OCI-LY3 (cell line): ENCODE data around the gene NTNG1.

Experiments used
- H2AFZ ChIP-seq: fragments of 200-600, 300-600 bp; shearing (Covaris generic); 2 replicates; pipeline ENCODE4 v1.6.0; 2014; ENCODE audit warnings: antibody characterized with exemption, low read depth, low read length
- H3K27ac ChIP-seq: fragments of 200-600, 300-600 bp; sonication (generic); 2 replicates; pipeline ENCODE4 v1.5.1; 2014; ENCODE audit warnings: mild to moderate bottlenecking, low read length, moderate library complexity, mixed read lengths
- H3K27me3 ChIP-seq: fragments of 200-600, 300-600 bp; sonication (generic); 2 replicates; pipeline ENCODE4 v1.6.1; 2014; ENCODE audit warnings: low read depth, low read length, mixed read lengths
- H3K36me3 ChIP-seq: fragments of 200-600, 300-600 bp; sonication (generic); replicated peaks from 2 replicates; pipeline ENCODE3; 2014; ENCODE audit warnings: low read depth, low read length, mixed read lengths
- H3K4me1 ChIP-seq: fragments of 300-600, 200-600 bp; sonication (generic); 2 replicates; pipeline ENCODE4 v1.6.1; 2014; ENCODE audit warnings: low read length, mixed read lengths
- H3K4me2 ChIP-seq: fragments of 200-600, 300-600 bp; sonication (generic); 2 replicates; pipeline ENCODE4 v1.6.1; 2014; ENCODE audit warnings: low read length, mixed read lengths
- H3K4me3 ChIP-seq: fragments of 300-600, 200-600 bp; sonication (generic); 2 replicates; pipeline ENCODE4 v1.5.1; 2014; ENCODE audit warnings: antibody characterized with exemption, mild to moderate bottlenecking, low read length, moderate library complexity
- H3K79me2 ChIP-seq: fragments of 300-600, 200-600 bp; shearing (Covaris generic); 2 replicates; pipeline ENCODE4 v1.6.1; 2014; ENCODE audit warnings: mild to moderate bottlenecking, low read length, mixed read lengths
- H3K9ac ChIP-seq: fragments of 300-600, 200-600 bp; shearing (Covaris generic); 2 replicates; pipeline ENCODE4 v1.6.0; 2014; ENCODE audit warnings: mild to moderate bottlenecking, low read length, moderate library complexity
- H3K9me3 ChIP-seq: fragments of 200-600, 300-600 bp; shearing (Covaris generic); 2 replicates; pipeline ENCODE4 v1.6.1; 2014; ENCODE audit warnings: low read length, mixed read lengths; ENCODE audit not compliant: insufficient read depth
- H4K20me1 ChIP-seq: fragments of 200-600, 300-600 bp; sonication (generic); 2 replicates; pipeline ENCODE4 v1.6.1; 2016; ENCODE audit warnings: low read length, mixed read lengths; ENCODE audit not compliant: insufficient read depth
- EZH2phosphoT487 ChIP-seq: fragments of 200-600 bp; shearing (Covaris generic); IDR thresholded peaks from 2 replicates; pipeline ENCODE4 v1.6.1; 2018; ENCODE audit warnings: antibody characterized with exemption, mixed run types, low read depth
- TF ChIP-seq, protein P1 (sequence below): fragments of 200-600, 300-600 bp; sonication (generic); IDR thresholded peaks from 2 replicates; pipeline ENCODE4 v1.5.1; 2014; ENCODE audit warnings: antibody characterized with exemption, low read length, low read depth

Gene NTNG1

DNA sequence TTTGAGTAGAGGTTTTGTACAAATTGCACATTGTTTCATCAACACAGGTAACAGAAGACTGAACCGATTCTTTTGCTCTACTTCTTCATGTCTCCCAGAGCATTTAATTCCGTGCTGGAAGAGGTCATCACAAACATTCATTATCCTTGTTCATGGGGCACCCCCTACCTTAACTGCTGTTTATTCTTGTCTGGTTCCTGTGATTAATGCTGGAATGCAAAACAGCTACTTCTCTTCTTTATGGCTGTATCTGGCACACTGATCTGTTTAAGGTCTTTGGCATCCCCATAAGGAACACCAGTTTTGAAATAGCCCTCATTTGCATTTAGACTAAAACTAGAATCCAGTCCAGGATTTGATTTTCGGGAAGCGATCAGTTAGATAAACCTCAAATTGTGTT lies 42.2 kb downstream of the NTNG1 start:
- H3K9ac ChIP-seq = no peak overlapping the region
- peaks cover 64% of the 10 kb centered on the region for H4K20me1 ChIP-seq
- H3K79me2 ChIP-seq = peaks cover 39% of the 10 kb centered on the region; the same call in 1 of the 2 replicates
- H3K9me3 ChIP-seq = no peaks in the 10 kb centered on the region
- no peak overlapping the region for H3K27ac ChIP-seq
- H3K4me1 ChIP-seq = no peaks in the 10 kb centered on the region
- H3K4me3 ChIP-seq = no peak overlapping the region
- H3K4me2 ChIP-seq = no peak overlapping the region
- TF ChIP-seq, protein P1, sequence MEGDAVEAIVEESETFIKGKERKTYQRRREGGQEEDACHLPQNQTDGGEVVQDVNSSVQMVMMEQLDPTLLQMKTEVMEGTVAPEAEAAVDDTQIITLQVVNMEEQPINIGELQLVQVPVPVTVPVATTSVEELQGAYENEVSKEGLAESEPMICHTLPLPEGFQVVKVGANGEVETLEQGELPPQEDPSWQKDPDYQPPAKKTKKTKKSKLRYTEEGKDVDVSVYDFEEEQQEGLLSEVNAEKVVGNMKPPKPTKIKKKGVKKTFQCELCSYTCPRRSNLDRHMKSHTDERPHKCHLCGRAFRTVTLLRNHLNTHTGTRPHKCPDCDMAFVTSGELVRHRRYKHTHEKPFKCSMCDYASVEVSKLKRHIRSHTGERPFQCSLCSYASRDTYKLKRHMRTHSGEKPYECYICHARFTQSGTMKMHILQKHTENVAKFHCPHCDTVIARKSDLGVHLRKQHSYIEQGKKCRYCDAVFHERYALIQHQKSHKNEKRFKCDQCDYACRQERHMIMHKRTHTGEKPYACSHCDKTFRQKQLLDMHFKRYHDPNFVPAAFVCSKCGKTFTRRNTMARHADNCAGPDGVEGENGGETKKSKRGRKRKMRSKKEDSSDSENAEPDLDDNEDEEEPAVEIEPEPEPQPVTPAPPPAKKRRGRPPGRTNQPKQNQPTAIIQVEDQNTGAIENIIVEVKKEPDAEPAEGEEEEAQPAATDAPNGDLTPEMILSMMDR = no peak
- no peak for TF ChIP-seq EZH2phosphoT487
- H2AFZ ChIP-seq = no peak overlapping the region
- H3K27me3 ChIP-seq = no peaks in the 10 kb centered on the region
- H3K36me3 ChIP-seq = no peaks in the 10 kb centered on the region

DNA sequence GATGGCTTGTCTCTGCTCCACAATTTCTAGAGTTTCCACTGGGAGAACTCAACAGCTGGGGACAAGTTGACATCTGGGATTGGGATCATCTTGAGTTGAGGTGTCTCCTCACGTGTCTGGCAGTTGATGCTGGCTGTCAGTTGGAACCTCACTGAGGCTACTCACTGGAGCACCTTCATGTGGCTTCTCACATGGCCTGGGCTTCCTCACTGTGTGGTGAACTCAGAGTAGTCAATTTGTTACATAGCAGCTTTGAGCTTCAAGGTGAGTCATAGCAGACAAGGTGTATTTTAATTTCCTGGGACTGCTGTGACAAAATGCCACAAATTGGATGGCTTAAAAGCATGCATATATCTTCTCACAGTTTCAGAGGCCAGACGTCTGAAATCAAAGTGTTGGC lies 44.0 kb downstream of the NTNG1 start:
- Histone ChIP-seq H3K36me3 (no peaks in the 10 kb centered on the region), H2AFZ (no peak overlapping the region), H4K20me1 (peaks cover 58% of the 10 kb centered on the region), H3K4me3 (no peak overlapping the region), H3K4me1 (no peaks in the 10 kb centered on the region), H3K4me2 (no peak overlapping the region), H3K79me2 (peaks cover 33% of the 10 kb centered on the region; the same call in 1 of the 2 replicates), H3K9me3 (no peaks in the 10 kb centered on the region), H3K27me3 (no peaks in the 10 kb centered on the region), H3K27ac (no peak overlapping the region), H3K9ac (no peak overlapping the region)
- no peak for TF ChIP-seq EZH2phosphoT487
- TF ChIP-seq, protein P1 = no peak

DNA sequence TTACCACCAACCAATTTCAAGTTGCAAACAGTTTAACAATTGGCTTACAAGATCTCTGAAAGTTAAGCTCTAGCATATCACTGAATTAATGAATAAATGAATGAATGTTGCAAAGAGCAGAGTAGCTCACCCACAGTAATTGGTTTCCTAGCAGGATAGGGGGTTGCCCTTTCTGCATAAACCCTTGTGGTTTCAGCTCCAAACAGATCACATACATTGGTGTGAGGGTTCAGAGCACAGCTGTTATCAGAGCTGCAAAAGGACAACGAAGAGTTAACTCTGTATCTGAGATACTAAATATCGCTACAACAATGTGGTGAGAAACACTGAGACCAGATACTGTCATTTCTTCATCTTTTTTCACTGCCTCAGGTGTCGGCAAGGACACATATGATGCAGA lies 46.6 kb downstream of the NTNG1 start:
- Histone ChIP-seq H3K36me3 (no peaks in the 10 kb centered on the region), H3K9me3 (no peaks in the 10 kb centered on the region), H3K4me2 (no peak overlapping the region), H3K27me3 (no peaks in the 10 kb centered on the region), H4K20me1 (peaks cover 51% of the 10 kb centered on the region), H3K27ac (no peak overlapping the region), H3K79me2 (peaks cover 32% of the 10 kb centered on the region; the same call in 1 of the 2 replicates), H3K9ac (no peak overlapping the region), H2AFZ (no peak overlapping the region), H3K4me3 (no peak overlapping the region), H3K4me1 (no peaks in the 10 kb centered on the region)
- TF ChIP-seq, protein P1 = no peak
- no peak for TF ChIP-seq EZH2phosphoT487

DNA sequence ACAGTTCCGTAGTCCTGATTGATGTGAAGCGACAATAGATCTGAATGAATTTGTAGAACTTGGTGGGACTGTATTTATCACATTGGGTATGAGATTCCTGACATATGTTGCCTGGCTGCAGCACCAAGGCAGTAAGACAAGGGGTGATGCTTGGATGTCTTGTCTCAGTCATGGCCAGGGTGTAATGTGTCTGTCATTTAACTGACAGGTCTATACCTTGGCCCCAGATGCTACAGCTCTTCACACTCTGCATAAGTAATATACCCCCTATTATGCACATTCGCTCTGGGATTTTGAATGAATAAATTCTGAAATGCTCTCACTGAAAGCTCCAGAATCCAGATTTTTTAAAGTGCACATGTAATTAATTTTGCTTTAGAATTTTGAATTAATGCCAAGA lies 47.3 kb downstream of the NTNG1 start:
- Histone ChIP-seq H3K79me2 (peaks cover 29% of the 10 kb centered on the region; the same call in 1 of the 2 replicates), H3K4me1 (no peaks in the 10 kb centered on the region), H3K27ac (no peak overlapping the region), H3K4me3 (no peak overlapping the region), H2AFZ (no peak overlapping the region), H3K4me2 (no peak overlapping the region), H3K27me3 (no peaks in the 10 kb centered on the region), H4K20me1 (peaks cover 51% of the 10 kb centered on the region), H3K36me3 (no peaks in the 10 kb centered on the region), H3K9ac (no peak overlapping the region), H3K9me3 (no peaks in the 10 kb centered on the region)
- no peak for TF ChIP-seq EZH2phosphoT487
- TF ChIP-seq, protein P1 = no peak
